HUES6 (cell line): ENCODE results near the gene SLC35D2.

Source experiments
- H3K27ac ChIP-seq: 2 replicates; pipeline ENCODE4 v1.7.0; 2013; ENCODE audit warnings: low read depth, mild to moderate bottlenecking, low read length, inconsistent platforms
- H3K27me3 ChIP-seq: 2 replicates; pipeline ENCODE4 v1.6.1; 2013; ENCODE audit warnings: low read length; ENCODE audit not compliant: control insufficient read depth, insufficient read depth
- H3K36me3 ChIP-seq: 2 replicates; pipeline ENCODE4 v1.6.1; 2013; ENCODE audit warnings: low read length; ENCODE audit not compliant: control insufficient read depth, insufficient read depth
- H3K4me1 ChIP-seq: 2 replicates; pipeline ENCODE4 v1.6.1; 2013; ENCODE audit warnings: low read length; ENCODE audit not compliant: control insufficient read depth, insufficient read depth
- H3K4me3 ChIP-seq: 2 replicates; pipeline ENCODE4 v1.5.1; 2013; ENCODE audit warnings: low read depth, low read length
- H3K9ac ChIP-seq: one replicate; pipeline ENCODE4 v1.6.1; 2013; ENCODE audit warnings: mild to moderate bottlenecking, low read length
- H3K9me3 ChIP-seq: 2 replicates; pipeline ENCODE4 v1.6.1; 2013; ENCODE audit warnings: low read depth, low read length; ENCODE audit not compliant: control insufficient read depth, insufficient read depth

Gene SLC35D2

DNA sequence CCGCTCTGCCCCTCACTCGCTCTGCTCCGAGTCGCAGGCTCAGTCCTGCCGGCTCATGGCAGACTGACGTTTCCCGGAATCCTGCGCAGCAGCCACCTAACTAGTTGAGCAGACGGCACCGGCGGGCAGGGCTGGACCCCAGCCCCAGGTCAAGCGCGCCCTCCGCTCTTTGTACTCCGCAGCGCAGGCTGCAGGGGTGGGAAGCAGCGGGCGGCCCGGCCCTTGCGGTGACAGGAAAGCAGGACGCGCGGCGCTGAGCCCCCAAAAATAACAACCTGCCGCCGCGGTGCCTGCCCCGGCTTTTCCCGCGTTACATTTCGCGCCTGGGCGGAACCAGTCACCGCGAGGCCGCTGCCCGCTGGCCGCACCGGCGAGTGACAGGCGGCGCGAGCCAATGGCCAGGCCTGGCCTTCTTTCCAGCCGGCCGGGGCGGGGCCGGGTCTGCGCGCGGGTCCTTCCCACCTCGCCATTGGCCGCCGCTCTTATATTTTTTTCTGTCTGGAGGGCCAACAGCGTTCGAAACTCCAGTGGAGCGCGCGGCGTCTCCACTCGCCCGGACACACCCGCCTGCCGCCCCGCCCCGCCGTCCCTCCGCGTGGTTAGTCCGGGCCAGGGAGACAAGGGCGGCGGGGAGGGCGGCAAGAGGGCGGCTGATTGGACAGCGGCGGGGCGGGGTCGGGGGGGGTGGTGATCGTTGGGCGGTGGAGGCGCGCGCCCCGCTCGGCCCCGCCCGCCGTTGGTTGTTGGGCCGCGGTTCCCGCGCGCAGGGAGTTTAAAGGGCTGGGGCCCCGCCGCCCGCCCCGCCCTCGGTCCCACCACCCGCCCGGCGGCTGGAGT is 34.8 kb upstream of the SLC35D2 start, which contains the start of gene ZNF367:
TSS of gene ZNF367 (minus strand) at position 288 of the 837 bp plus-strand sequence. CDS start 338 bp downstream, outside the sequence.
- Histone ChIP-seq H3K4me3 (peak within 1 kb of the TSS; percentile 95), H3K9me3 (no peaks in the 10 kb centered on the region), H3K27ac (peak within 1 kb of the TSS; percentile 97), H3K27me3 (no peaks in the 10 kb centered on the region), H3K4me1 (peaks cover 34% of the 10 kb centered on the region), H3K9ac (peak within 1 kb of the TSS; percentile 100), H3K36me3 (peaks cover 2% of the 10 kb centered on the region; the same call in 1 of the 2 replicates)

DNA sequence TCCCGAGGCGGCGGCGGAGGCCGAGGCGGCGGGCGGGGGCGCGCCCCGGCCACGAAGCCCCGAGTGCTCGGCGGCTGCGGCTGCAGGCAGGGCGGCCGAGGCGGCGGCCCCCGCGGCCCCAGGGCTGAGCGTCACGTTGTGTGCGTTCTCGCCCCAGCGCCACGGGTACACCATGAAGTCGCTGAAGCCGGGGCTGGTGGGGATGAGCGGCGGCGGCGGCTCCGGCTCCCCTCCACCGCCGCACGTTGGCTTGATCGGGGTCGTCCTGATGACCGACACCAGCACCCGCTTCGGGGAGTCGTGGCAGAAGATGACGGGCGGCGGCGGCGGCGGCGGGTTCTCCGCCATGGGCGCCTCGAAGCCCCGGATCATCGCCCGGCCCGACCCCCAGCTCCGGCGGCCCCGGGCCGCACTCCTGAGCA is 34.2 kb upstream of the SLC35D2 start:
- H3K4me3 ChIP-seq: peak overlapping the region; percentile 90
- no peaks in the 10 kb centered on the region for H3K27me3 ChIP-seq
- H3K27ac ChIP-seq: peak overlapping the region; percentile 97
- H3K9me3 ChIP-seq: no peaks in the 10 kb centered on the region
- peaks cover 38% of the 10 kb centered on the region for H3K4me1 ChIP-seq
- H3K36me3 ChIP-seq: peaks cover 2% of the 10 kb centered on the region; the same call in 1 of the 2 replicates
- peak overlapping the region; percentile 100 for H3K9ac ChIP-seq

DNA sequence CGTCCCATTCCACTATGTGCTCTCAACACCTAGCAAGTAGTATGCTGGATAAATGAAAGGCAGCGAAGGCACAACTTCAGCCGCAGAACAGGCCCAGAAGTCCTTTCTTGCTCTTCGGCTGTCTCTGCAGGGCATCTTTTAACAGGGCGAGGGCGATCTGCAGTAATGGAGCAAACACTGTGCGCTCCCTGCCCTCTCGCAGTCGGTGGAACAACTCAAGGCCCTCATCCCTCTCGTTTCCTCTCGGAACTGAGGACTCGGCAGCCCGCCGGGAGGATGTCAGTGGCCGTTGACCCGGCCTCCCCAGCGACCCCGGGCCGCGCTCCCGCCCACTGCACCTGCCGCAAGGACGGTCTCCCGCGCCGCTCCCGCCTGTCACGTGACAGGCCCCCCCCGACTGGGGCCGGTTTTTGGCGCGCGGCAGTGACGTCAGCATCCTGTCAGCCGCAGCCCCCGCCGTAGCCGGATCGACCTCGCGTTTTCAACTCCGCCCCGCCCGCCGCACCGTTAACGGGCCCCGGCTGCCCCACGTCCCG is 33.6 kb upstream of the SLC35D2 start:
- H3K36me3 ChIP-seq: peaks cover 2% of the 10 kb centered on the region; the same call in 1 of the 2 replicates
- 0 out of 2 replicates have a peak overlapping the region, but pooled peaks have one; percentile 2 for H3K27ac ChIP-seq
- H3K4me3 ChIP-seq: peak overlapping the region; percentile 90
- no peaks in the 10 kb centered on the region for H3K27me3 ChIP-seq
- peaks cover 42% of the 10 kb centered on the region for H3K4me1 ChIP-seq
- peak overlapping the region; percentile 86 for H3K9ac ChIP-seq
- no peaks in the 10 kb centered on the region for H3K9me3 ChIP-seq

DNA sequence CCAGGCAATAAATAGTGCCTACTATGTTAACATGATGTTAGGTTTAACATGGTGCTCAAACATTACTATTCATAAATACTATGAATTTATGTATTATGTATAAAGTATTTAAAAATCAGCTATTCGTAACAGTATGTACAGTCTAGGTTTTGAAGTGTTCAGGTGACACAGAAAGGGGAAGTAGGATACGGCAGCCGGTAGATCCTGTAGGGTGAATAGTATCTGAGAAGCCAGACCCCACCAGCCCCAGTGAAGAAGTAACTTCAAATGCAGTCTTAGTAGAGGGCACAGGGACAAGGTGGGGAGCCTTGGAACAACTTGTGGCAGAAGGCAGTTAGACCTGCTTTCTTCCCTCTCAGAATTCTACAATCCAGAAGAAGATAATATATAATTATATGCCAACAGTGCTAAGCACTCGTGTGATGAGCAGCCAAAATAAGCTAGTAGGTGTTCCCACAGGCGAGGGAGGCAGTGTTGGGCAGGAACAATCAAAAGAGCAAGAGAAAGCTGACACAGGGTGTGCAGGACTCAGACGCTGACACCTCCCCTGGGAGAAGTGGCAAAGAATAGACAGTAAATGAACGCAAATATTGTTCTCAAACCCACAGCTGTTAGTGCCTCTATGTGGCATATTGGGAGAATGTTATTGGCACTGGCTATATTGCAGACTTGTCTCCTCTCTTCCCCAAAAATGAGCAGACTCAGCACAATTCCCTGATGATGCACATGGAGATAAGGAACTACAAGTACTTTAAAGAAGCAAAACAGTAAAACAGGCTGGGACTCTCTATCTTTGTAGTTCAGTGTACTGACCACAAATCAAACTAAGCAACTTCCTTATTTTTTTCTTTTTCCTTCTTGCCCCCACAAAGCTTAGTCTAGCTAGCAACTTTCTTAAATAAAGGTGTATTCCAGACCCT is 30.1 kb upstream of the SLC35D2 start:
- H3K36me3 ChIP-seq: peaks cover 17% of the 10 kb centered on the region
- H3K4me3 ChIP-seq: no peak overlapping the region
- H3K4me1 ChIP-seq: peaks cover 35% of the 10 kb centered on the region
- H3K27ac ChIP-seq: no peak overlapping the region
- no peaks in the 10 kb centered on the region for H3K9me3 ChIP-seq
- no peak overlapping the region for H3K9ac ChIP-seq
- no peaks in the 10 kb centered on the region for H3K27me3 ChIP-seq

DNA sequence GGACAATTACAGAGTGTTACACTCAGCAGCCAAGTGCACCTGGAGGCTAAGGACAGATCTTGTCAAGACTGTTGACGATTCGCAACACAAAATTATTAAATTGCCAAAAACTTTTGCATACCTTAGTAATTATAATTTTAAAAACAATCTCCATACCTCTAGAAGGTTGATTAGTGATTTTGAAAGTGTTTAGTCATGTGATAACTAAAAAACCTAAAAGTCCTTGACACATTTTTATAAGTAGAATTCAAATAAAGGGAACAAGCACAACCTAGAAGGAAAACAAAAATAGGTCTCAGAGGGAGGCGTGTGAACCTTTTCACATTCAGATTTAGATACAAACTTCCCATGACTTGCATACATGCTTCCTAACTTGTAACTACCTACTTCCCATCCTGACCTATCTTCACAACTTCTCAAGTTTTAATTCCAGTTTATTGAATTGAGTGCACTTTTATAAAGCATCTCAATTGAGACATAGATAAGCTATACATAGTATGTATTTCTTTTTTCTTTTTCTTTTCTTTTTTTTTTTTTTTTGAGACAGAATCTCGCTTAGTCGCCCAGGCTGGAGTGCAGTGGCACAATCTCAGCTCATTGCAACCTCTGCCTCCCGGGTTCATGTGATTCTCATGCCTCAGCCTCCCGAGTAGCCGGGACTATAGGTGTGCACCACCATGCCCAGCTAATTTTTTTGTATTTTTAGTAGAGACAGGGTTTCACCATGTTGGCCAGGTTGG is 28.8 kb upstream of the SLC35D2 start:
- Histone ChIP-seq H3K27me3 (no peaks in the 10 kb centered on the region), H3K36me3 (peaks cover 17% of the 10 kb centered on the region), H3K27ac (no peak overlapping the region), H3K9ac (no peak overlapping the region), H3K4me3 (no peak overlapping the region), H3K9me3 (no peaks in the 10 kb centered on the region), H3K4me1 (peaks cover 39% of the 10 kb centered on the region)

DNA sequence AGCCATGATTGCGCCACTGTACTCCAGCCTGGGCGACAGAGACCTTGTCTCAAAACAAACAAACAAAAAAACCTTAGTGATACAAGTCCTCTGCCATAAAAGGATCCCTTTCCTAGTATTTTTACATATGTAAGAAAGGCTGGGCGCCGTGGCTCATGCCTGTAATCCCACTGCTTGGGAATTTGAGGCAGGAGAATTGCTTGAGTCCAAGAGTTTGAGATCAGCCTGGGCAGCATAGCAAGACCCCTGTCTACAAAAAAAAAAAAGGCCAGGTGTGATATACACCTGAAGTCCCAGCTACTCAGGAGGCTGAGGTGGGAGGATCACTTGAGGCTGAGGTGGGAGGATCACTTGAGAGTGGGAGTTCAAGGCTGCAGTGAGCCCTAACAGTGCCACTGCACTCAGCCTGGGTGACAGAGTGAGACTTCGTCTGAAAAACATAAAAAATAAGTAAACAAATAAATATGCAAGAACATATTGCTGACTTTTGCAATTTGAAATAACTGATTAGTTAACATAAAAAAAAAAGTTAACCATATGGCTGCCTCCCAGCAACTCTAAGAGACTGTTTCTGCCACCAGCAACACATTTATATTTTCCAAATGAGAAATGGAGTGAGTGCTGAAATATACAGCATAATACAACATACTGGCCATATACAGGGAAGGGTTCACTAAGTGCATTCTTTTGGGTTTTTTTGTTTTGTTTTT is 27.8 kb upstream of the SLC35D2 start:
- H3K4me1 ChIP-seq: peaks cover 35% of the 10 kb centered on the region
- H3K9me3 ChIP-seq: no peaks in the 10 kb centered on the region
- H3K27me3 ChIP-seq: no peaks in the 10 kb centered on the region
- peaks cover 17% of the 10 kb centered on the region for H3K36me3 ChIP-seq
- H3K4me3 ChIP-seq: no peak overlapping the region
- H3K9ac ChIP-seq: no peak overlapping the region
- H3K27ac ChIP-seq: no peak overlapping the region

DNA sequence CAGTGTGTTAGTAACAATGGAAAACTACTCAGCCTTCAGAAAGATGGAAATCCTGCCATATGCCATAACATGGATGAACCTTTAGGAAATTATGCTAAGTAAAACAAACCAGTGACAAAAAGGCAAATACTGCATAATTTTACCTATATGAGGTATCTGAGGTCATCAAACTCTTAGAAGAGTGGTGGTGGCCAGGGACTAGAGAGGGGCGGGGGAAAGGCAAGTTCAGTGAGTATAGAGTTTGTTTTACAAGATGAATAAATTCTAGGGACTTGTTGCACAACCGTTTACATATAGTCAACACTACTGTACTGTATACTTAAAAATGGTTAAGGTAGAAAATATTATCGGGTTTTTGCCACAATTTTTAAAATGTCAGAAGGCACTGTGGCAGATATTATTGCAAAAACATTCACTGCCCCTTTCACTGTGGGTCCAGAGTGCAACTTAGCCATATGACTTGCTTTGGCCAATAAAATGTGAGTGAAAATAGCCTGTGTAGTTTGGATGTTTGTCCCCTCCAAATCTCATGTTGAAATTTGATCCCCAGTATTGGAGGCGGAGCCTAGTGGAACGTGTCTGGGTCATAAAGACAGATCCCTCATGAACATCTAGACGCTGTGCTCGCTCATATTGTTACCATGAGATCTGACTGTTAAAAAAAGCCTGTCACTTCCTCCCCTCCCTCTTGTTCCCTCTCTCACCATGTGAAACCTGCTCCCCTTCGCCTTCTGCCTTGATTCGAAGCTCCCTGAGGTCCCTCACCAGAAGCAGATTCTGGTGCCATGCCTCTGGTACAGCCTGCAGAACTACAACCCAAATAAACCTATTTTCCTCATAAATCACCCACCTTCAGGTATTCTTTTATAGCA is 25.1 kb upstream of the SLC35D2 start:
- Histone ChIP-seq H3K4me1 (peaks cover 31% of the 10 kb centered on the region), H3K4me3 (no peak overlapping the region; the same call in 1 of the 2 replicates), H3K9me3 (no peaks in the 10 kb centered on the region), H3K27me3 (no peaks in the 10 kb centered on the region), H3K9ac (no peak overlapping the region), H3K27ac (no peak overlapping the region), H3K36me3 (peaks cover 15% of the 10 kb centered on the region)

DNA sequence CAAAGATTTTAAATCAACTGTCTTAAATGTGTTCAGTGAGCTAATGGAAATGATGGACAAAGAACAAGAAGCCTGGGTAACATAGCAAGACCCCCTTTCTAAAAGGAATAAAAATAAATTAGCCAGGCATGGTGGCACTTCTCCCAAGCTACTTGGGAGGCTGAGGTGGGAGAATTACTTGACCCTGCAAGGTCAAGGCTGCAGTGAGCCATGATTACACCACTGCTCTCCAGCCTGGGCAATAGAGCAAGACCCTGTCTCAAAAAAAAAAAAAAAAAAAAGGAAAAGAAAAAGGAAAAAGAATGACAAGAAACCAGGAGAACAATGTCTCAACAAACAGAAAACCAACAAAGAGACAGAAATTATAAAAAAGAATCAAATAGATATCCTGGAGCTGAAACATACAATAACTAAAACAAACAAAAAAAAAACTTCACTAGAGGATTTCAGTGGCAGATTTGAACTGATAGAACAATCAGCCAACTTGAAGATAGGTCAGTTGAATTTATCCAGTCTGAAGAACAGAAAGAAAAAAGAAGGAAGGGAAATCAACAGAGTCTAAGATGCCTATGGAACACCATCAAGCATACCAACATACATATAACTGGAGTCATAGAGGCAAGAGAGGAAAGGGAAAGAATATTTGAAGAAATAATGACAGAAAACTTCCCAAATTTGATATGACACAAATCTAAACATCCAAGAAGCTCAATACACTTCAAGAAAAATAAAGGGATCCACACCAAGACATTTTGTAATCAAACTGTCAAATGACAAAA is 16.8 kb upstream of the SLC35D2 start:
- Histone ChIP-seq H3K9me3 (peaks cover 8% of the 10 kb centered on the region; the same call in 1 of the 2 replicates), H3K27ac (no peak overlapping the region), H3K36me3 (no peaks in the 10 kb centered on the region; the same call in 1 of the 2 replicates), H3K4me1 (peaks cover 14% of the 10 kb centered on the region), H3K27me3 (no peaks in the 10 kb centered on the region), H3K9ac (no peak overlapping the region), H3K4me3 (no peak overlapping the region)

DNA sequence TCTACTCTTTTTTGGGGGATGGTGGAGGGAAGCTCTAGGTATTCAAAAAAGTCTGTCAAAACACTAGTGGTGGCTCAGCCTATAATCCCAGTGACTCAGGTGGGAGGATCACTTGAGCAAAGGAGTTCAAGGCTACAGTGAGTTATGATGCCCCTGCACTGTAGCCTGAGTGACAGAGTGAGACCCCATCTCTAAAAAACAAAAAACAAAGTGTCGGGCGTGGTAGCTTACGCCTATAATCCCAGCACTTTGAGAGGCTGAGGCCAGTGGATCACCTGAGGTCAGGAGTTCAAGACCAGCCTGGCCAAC is 15.8 kb upstream of the SLC35D2 start:
- no peak overlapping the region for H3K27ac ChIP-seq
- H3K9ac ChIP-seq: no peak overlapping the region

More for the DNA sequence above, 15.8 kb upstream of the SLC35D2 start:
- H3K4me1 ChIP-seq: peaks cover 21% of the 10 kb centered on the region
- peaks cover 1% of the 10 kb centered on the region for H3K36me3 ChIP-seq
- H3K4me3 ChIP-seq: no peak overlapping the region
- H3K9me3 ChIP-seq: peaks cover 8% of the 10 kb centered on the region; the same call in 1 of the 2 replicates
- no peaks in the 10 kb centered on the region for H3K27me3 ChIP-seq
